ENCODE measurements around the gene MACF1. TPM values are rescaled to one million over a fixed set of nuclear protein-coding genes. Genes with fewer than 3 reads are reported as not detected.

Gene MACF1
- total RNA-seq, 2 donors from 2014 or later, result 121 to 149 TPM

GRCh38 chr1:39321979-39322378, 117.5 kb downstream of the MACF1 start:
- no peak for ATAC-seq
- DNase-seq, result no peak
- intact Hi-C loops (cut with DNase I, micrococcal nuclease), result no loop called here

- no peak for ATAC-seq
- intact Hi-C loops (cut with DNase I, micrococcal nuclease), result no loop called here
- DNase-seq, result peak in 1 of 2 donors; percentile 32
Measured at GRCh38 chr1:39322431-39322830, 117.9 kb downstream of the MACF1 start.

- intact Hi-C loops (cut with DNase I, micrococcal nuclease), result no loop called here
- ATAC-seq (no peak), DNase-seq (no peak)
Measured at GRCh38 chr1:39324888-39325287, 120.4 kb downstream of the MACF1 start.

- DNase-seq (no peak), ATAC-seq (no peak)
- intact Hi-C loops (cut with DNase I, micrococcal nuclease), result no loop called here
Measured at GRCh38 chr1:39326836-39327235, 122.3 kb downstream of the MACF1 start.

GRCh38 chr1:39328095-39328494, 123.6 kb downstream of the MACF1 start:
- intact Hi-C loops (cut with DNase I, micrococcal nuclease), result no loop called here
- ATAC-seq (no peak), DNase-seq (no peak)

- ATAC-seq, result no peak
- intact Hi-C loops (cut with DNase I, micrococcal nuclease), result no loop called here
Measured at GRCh38 chr1:39328586-39329121, 124.2 kb downstream of the MACF1 start.

GRCh38 chr1:39331647-39332046, 127.2 kb downstream of the MACF1 start:
- intact Hi-C loops (cut with DNase I, micrococcal nuclease), result no loop called here
- DNase-seq (no peak), ATAC-seq (no peak)

More at GRCh38 chr1:39328586-39329121, 124.2 kb downstream of the MACF1 start:
- no peak for DNase-seq

- intact Hi-C loops (cut with DNase I, micrococcal nuclease), result no loop called here
- no peak for ATAC-seq
- no peak for DNase-seq
Measured at GRCh38 chr1:39332291-39332690, 127.8 kb downstream of the MACF1 start.

- intact Hi-C loops (cut with DNase I, micrococcal nuclease), result no loop called here
- ATAC-seq, result no peak
- no peak for DNase-seq
Measured at GRCh38 chr1:39332828-39333227, 128.3 kb downstream of the MACF1 start.

- DNase-seq (no peak), ATAC-seq (no peak)
- intact Hi-C loops (cut with DNase I, micrococcal nuclease), result no loop called here
Measured at GRCh38 chr1:39333296-39333695, 128.8 kb downstream of the MACF1 start.

GRCh38 chr1:39335216-39335615, 130.7 kb downstream of the MACF1 start:
- ATAC-seq (no peak), DNase-seq (no peak)
- intact Hi-C loops (cut with DNase I, micrococcal nuclease), result no loop called here

GRCh38 chr1:39337067-39337466, 132.6 kb downstream of the MACF1 start:
- DNase-seq (no peak), ATAC-seq (no peak)
- intact Hi-C loops (cut with DNase I, micrococcal nuclease), result no loop called here

GRCh38 chr1:39342776-39343175, 138.3 kb downstream of the MACF1 start:
- ATAC-seq, result no peak
- DNase-seq, result no peak
- intact Hi-C loops (cut with DNase I, micrococcal nuclease), result no loop called here

GRCh38 chr1:39344394-39345154, 140.1 kb downstream of the MACF1 start:
- intact Hi-C loops (cut with DNase I, micrococcal nuclease), result no loop called here
- ATAC-seq (peak; percentile 95), DNase-seq (peak; percentile 46 to 51)

- intact Hi-C loops (cut with DNase I, micrococcal nuclease), result no loop called here
- ATAC-seq (no peak), DNase-seq (no peak)
Measured at GRCh38 chr1:39346872-39347271, 142.4 kb downstream of the MACF1 start.

- intact Hi-C loops (cut with DNase I, micrococcal nuclease), result no loop called here
- DNase-seq, result no peak
- no peak for ATAC-seq
Measured at GRCh38 chr1:39348278-39348677, 143.8 kb downstream of the MACF1 start.

- DNase-seq (no peak), ATAC-seq (no peak)
- intact Hi-C loops (cut with DNase I, micrococcal nuclease), result loop anchor here in 1 of 2 donors (10.0 kb wide), 1 partner anchor 72 kb away; no protein-coding TSS in a partner anchor
Measured at GRCh38 chr1:39352881-39353280, 148.4 kb downstream of the MACF1 start.

- ATAC-seq (no peak), DNase-seq (no peak)
- intact Hi-C loops (cut with DNase I, micrococcal nuclease), result loop anchor here in 1 of 2 donors (10.0 kb wide), 1 partner anchor 70 kb away; no protein-coding TSS in a partner anchor
Measured at GRCh38 chr1:39354572-39354971, 150.1 kb downstream of the MACF1 start.

- ATAC-seq, result no peak
- intact Hi-C loops (cut with DNase I, micrococcal nuclease), result loop anchor here in 1 of 2 donors (10.0 kb wide), 1 partner anchor 66 kb away; no protein-coding TSS in a partner anchor
- DNase-seq, result no peak
Measured at GRCh38 chr1:39358491-39358890, 154.0 kb downstream of the MACF1 start.

- DNase-seq, result no peak
- intact Hi-C loops (cut with DNase I, micrococcal nuclease), result loop anchor here in 1 of 2 donors (10.0 kb wide), 1 partner anchor 66 kb away; no protein-coding TSS in a partner anchor
- ATAC-seq, result no peak
Measured at GRCh38 chr1:39359028-39359570, 154.6 kb downstream of the MACF1 start.
